Spleen (tissue), 7 donors: Measurements from ENCODE around the gene ITGB8.

Source experiments
- CTCF ChIP-seq, 11 experiments: fragments of 200-600 bp in 7 of 11; fragments of 450-650 bp in 4 of 11; sonication (generic) in 4 of 11; IDR thresholded peaks in 8 of 11; conservative IDR thresholded peaks in 3 of 11; 1 replicate in 7 of 11; 2 replicates in 4 of 11; pipeline versions ENCODE4 v1.4.0 to v1.8.0; 2016 to 2021; ENCODE audit warnings: antibody characterized with exemption in 11 of 11, inconsistent platforms in 4 of 11, mild to moderate bottlenecking in 1 of 11
- POLR2A ChIP-seq, 3 donors: fragments of 450-650 bp; IDR thresholded peaks; one replicate each; pipeline ENCODE4 v1.5.1; 2017; ENCODE audit warnings: antibody characterized with exemption in 3 of 3, mild to moderate bottlenecking in 1 of 3
- POLR2AphosphoS5 ChIP-seq, 3 donors: sonication (generic); formaldehyde crosslinking; IDR thresholded peaks; one replicate each; pipeline ENCODE4 v1.5.1; 2017; ENCODE audit warnings: antibody characterized with exemption in 3 of 3
- donor health status: DM: no; HTN: no; CAD: no; lungs with moderate emphysema.
- donor health status: DM: no; HTN: no; CAD: no.
- donor health status: DM: no; HTN: no; CAD: no.

- TF ChIP-seq CTCF (IDR thresholded peaks at IDR 0.05 in 8 of 11, conservative IDR thresholded peaks at IDR 0.05 in 3 of 11): no peak
- no peak for TF ChIP-seq POLR2A (IDR thresholded peaks at IDR 0.05)
- TF ChIP-seq POLR2AphosphoS5 (IDR thresholded peaks at IDR 0.05): no peak
Observed at GRCh38 chr7:20306180-20306946, 24.3 kb upstream of the ITGB8 start.
